GM13977 (cell line): ENCODE data around the gene TACC2.
"Not testable (repeated sequence)": the region's sequence is repeated elsewhere in the genome, so short reads cannot be mapped to it uniquely, and the experiment has no call there.

Experiments used
- DNase-seq: peaks from one replicate; pipeline ENCODE4 v3.0.0; 2012; ENCODE audit warnings: low spot score
- CTCF ChIP-seq: IDR thresholded peaks from 2 replicates; pipeline ENCODE4 v1.5.1; 2012; ENCODE audit warnings: mild to moderate bottlenecking, control low read depth; ENCODE audit not compliant: insufficient read depth; ENCODE audit errors: extremely low read depth, missing control alignments
- in situ Hi-C: fragments of 300-500 bp; cut with MboI; formaldehyde crosslinking; loops from one replicate; pipeline ENCODE4 v1.12.0; 2022; ENCODE audit warnings: low sequenced_read_pairs, low pct_unique_long_range_greater_than_20kb, mixed read lengths, inconsistent platforms; ENCODE audit not compliant: unreplicated experiment

Gene TACC2

GRCh38 chr10:122007415-122007814 lies 18.5 kb downstream of the TACC2 start:
- TF ChIP-seq CTCF = no peak
- DNase-seq = no peak
- in situ Hi-C loops = no loop called here

DNA sequence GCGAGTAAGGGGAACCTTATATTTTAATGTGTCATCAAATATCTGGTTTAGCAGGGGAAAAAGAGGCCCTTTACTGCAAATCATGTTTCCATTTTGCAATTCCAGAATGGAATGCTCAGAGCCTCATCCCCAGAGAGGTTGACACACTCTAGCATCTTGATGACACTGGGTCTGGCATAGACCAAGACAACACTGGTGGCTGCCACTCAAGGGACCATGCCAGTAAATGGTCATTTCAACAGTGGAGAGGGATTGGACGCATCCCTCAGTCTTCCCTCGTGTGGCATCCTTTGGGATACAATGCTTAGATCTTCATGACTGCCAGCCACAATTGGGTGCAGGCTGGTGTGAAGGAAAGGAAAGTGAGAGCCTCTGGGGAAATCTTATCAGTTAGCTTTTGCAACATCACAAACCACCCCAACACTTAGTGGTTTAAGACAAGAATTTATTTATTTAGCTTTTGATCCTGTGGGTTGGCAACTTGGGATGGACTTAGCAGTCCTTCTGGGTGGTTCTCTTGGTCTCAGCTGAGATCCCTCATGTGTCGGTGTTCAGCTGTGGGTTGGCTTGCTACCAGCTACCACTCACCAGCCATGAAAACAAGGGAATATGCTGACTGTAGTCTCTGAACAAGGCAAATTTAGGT lies 21.6 kb downstream of the TACC2 start:
- TF ChIP-seq CTCF = no peak
- in situ Hi-C loops = no loop called here
- DNase-seq = no peak

DNA sequence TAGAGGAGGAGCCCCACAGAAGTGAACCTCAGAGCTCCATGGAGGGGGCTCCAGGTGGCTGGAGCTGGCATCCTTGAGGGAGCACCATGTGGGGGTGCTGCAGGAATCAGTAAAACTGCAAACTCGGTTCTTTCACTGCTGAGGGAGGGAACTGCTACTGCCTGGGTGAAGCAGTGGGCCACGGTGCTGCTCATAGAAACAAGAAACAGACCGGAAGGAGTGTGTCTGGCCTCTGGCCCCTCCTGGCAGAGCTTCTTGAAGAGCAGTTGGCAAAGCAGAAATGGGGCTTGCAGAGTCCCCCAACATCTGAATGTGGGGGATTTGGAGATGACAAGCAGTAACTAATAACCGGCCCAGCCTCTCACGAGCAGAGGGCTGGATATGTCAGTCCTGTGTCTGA lies 23.8 kb downstream of the TACC2 start:
- in situ Hi-C loops = no loop called here
- no peak for DNase-seq
- TF ChIP-seq CTCF = no peak

DNA sequence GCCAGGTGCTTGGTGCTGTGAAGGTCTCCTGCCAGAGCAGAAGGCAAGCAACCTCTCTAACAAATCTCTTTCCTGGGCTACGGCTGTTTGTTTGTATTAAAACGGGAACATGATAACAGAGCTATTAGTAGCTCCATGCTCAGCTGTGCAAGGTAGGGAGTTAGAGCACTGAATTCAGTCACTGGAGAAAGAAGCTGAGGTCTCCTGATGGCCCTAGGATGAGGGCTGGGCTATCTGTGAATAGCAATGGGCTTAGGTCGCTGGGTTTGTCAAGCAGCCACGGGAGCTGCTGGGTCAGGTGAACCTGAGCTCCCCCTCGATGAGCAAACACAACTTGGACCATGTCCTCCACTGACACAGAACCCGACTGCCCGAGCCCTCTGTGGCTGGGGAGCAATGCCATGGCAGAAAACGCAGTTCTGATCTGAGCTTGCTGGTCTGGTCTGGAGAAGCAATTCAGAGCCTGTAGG lies 24.4 kb downstream of the TACC2 start:
- in situ Hi-C loops = no loop called here
- no peak for DNase-seq
- no peak for TF ChIP-seq CTCF

- in situ Hi-C loops = no loop called here
- TF ChIP-seq CTCF = no peak
- DNase-seq = no peak
Measured at GRCh38 chr10:122014652-122015248, 25.8 kb downstream of the TACC2 start.

GRCh38 chr10:122017926-122018325 lies 29.0 kb downstream of the TACC2 start:
- in situ Hi-C loops = not testable (repeated sequence)

GRCh38 chr10:122018491-122018890 lies 29.5 kb downstream of the TACC2 start:
- in situ Hi-C loops = no loop called here
- no peak for DNase-seq
- TF ChIP-seq CTCF = no peak

More at GRCh38 chr10:122017926-122018325, 29.0 kb downstream of the TACC2 start:
- DNase-seq = not testable (repeated sequence)
